Panc1 (cell line): Measurements from ENCODE around the gene PKP2. TPM values are rescaled to one million over a fixed set of nuclear protein-coding genes. Genes with fewer than 3 reads are reported as not detected.

Experiments
- ATAC-seq: fragments of 200-7000 bp; cut with Tn5 transposase; 2 replicates; pipeline ENCODE4 v1.9.1; 2020; ENCODE audit warnings: mild to moderate bottlenecking, moderate library complexity
- Bru-seq: library from RNA; stranded (reverse); fragments of 400-500 nt; gene quantifications from one replicate; lab custom pipeline; 2021; lab: Mats Ljungman, UMichigan
- BruChase-seq, 2 experiments: library from RNA; stranded (reverse); fragments of 400-500 nt; gene quantifications; one replicate each; lab custom pipeline; 2021; lab: Mats Ljungman, UMichigan
- BruUV-seq: library from RNA; stranded (reverse); fragments of 400-500 nt; replicated peaks from 2 replicates; lab custom pipeline; 2021; lab: Mats Ljungman, UMichigan
- CTCF ChIA-PET: fragments of 300-600 bp; sonication (Branson Sonifier 250); formaldehyde crosslinking; loops from one replicate; lab custom pipeline; 2022; ENCODE audit warnings: antibody characterized with exemption; lab: Charles Lee
- POLR2A ChIA-PET: fragments of 300-600 bp; sonication (Branson Sonifier 250); formaldehyde crosslinking; loops from one replicate; lab custom pipeline; 2022; ENCODE audit warnings: antibody characterized with exemption; lab: Charles Lee
- DNase-seq: peaks from one replicate; pipeline ENCODE4 v3.0.0-alpha.2; 2010; ENCODE audit warnings: low read depth, low spot score
- H3K27ac ChIP-seq: 2 replicates; pipeline ENCODE4 v1.5.1; 2011; ENCODE audit warnings: mild to moderate bottlenecking, low read length, inconsistent platforms
- H3K27me3 ChIP-seq: fragments of 200-500 bp; sonication (Bioruptor generic); 2 replicates; pipeline ENCODE4 v1.6.0; 2014; ENCODE audit warnings: low read length, inconsistent platforms; ENCODE audit not compliant: control insufficient read depth, insufficient read depth
- H3K36me3 ChIP-seq: fragments of 200-500 bp; sonication (Bioruptor generic); 2 replicates; pipeline ENCODE4 v1.5.1; 2014; ENCODE audit warnings: inconsistent platforms, mild to moderate bottlenecking, low read length, moderate library complexity; ENCODE audit not compliant: control insufficient read depth, insufficient read depth
- H3K4me1 ChIP-seq: 2 replicates; pipeline ENCODE4 v1.5.1; 2011; ENCODE audit warnings: inconsistent platforms, mild to moderate bottlenecking, low read length, moderate library complexity; ENCODE audit not compliant: control insufficient read depth, insufficient read depth
- H3K4me3 ChIP-seq, 2 experiments: 2 replicates each; pipeline ENCODE4 v1.5.1; 2011 to 2012; ENCODE audit warnings: low read depth in 2 of 2, low read length in 2 of 2, mild to moderate bottlenecking in 2 of 2, inconsistent platforms in 1 of 2, moderate library complexity in 1 of 2
- H3K9me3 ChIP-seq: fragments of 200-500 bp; sonication (Bioruptor generic); 2 replicates; pipeline ENCODE4 v1.5.1; 2014; ENCODE audit warnings: low read depth, mild to moderate bottlenecking, inconsistent platforms, low read length, moderate library complexity; ENCODE audit not compliant: control insufficient read depth, insufficient read depth
- POLR2AphosphoS5 ChIP-seq: IDR thresholded peaks from 2 replicates; pipeline ENCODE4 v1.6.1; 2012; ENCODE audit warnings: mild to moderate bottlenecking, low read depth, low read length, moderate library complexity
- SIN3A ChIP-seq: IDR thresholded peaks from 2 replicates; pipeline ENCODE4 v1.6.1; 2012; ENCODE audit warnings: low read depth, mild to moderate bottlenecking, low read length, moderate library complexity, borderline replicate concordance; ENCODE audit not compliant: insufficient read depth
- TCF7L2 ChIP-seq: IDR thresholded peaks from 2 replicates; pipeline ENCODE4 v1.6.1; 2011; ENCODE audit warnings: mild to moderate bottlenecking, low read depth, low read length, inconsistent platforms
- in situ Hi-C: cut with HindIII; loops from 2 replicates; pipeline ENCODE4 v1.10.0; 2016; ENCODE audit warnings: low sequenced_read_pairs, low pct_unique_long_range_greater_than_20kb
- intact Hi-C: fragments of 100-400 bp; cut with micrococcal nuclease; formaldehyde crosslinking; loops from one replicate; pipeline ENCODE4 v1.10.0; 2022; ENCODE audit not compliant: unreplicated experiment
- long read RNA-seq: library from polyadenylated mRNA; unstranded; transcript quantifications from one replicate; pipeline ENCODE4 v2.0.0, GENCODE V29; 2021; ENCODE audit not compliant: unreplicated experiment
- polyA plus RNA-seq: library from polyadenylated mRNA; unstranded; fragments of >200 nt; gene quantifications from one replicate; pipeline ENCODE4 v1.2.1, GENCODE V29; 2012; ENCODE audit warnings: missing spikeins; ENCODE audit not compliant: insufficient read length
- total RNA-seq: library from RNA; stranded (reverse); gene quantifications from one replicate; pipeline ENCODE4 v1.2.1, GENCODE V29; 2021; ENCODE audit not compliant: unreplicated experiment
- TF ChIP-seq, protein P1 (sequence below): fragments of 450-650 bp; IDR thresholded peaks from 2 replicates; pipeline ENCODE4 v1.5.1; 2017; ENCODE audit warnings: mild to moderate bottlenecking
- TF ChIP-seq, protein P2 (sequence below), 2 experiments: IDR thresholded peaks; 2 replicates each; pipeline ENCODE4 v1.6.1; 2011 to 2012; ENCODE audit warnings: low read depth in 2 of 2, control low read depth in 1 of 2, low read length in 1 of 2, mild to moderate bottlenecking in 1 of 2, moderate library complexity in 1 of 2; ENCODE audit not compliant: insufficient read depth in 1 of 2

Gene PKP2
- total RNA-seq (2.2 TPM), Bru-seq, nascent RNA (percentile 35 among the genes with signal in this experiment), BruChase-seq, experiment 1, labeled RNA remaining after a 2-hour chase (percentile 28 among the genes with signal in this experiment), BruChase-seq, experiment 2, labeled RNA remaining after a 6-hour chase (percentile 33 among the genes with signal in this experiment)
- polyA plus RNA-seq: 1.3 TPM
- long read RNA-seq, full-length matches to known transcripts: 6 of 8 reads
- long read RNA-seq, partial matches to known transcripts: 1 of 8 reads
- long read RNA-seq, other reads (novel, unspliced or antisense): 1 of 8 reads

DNA sequence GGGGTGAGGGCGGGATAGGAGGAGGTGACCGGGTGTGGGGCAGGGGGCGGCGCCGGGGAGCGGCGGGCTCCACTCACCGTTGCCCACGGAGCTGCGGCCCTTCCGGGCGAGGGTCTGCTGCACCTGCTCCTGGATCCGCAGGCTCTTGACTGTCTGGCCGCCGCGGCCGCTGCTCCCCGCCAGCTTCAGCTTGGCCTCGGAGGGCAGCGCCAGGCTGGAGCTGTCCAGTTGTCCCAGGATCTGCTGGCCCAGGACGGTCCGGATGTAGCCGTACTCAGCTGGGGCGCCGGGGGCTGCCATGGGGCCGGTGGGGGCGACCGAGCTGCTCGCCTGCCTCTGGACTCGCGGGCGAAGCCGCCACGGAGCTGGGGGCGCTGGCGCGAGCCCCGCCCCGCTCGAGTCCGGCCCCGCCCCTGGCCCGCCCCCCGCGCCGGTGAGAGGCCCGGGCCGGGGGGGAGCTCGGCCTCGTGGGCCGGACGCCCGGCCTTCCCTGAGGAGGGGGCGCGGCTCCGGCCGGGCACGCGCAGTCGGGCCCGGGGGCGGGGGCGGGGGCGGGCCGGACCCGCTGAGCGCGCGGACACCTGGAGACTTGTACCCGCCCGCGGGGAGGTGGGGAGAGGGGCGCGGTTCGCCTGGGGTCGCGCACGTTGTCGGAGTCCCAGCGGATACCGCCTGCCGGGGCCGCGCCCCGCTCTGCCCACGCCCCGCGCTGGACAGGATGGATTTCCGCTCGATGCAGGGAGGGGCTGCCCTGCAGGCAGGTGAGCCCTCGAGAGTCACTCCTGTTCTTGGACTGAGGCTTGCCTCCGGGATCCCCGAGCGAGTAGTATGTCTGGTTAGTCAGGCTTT is at the start of gene PKP2:
PKP2 (minus strand) TSS at position 346 of the 849 bp plus-strand sequence; CDS start at position 300, 46 bp downstream.
- Histone ChIP-seq H3K4me3 (peak within 1 kb of the TSS; percentile 38 to 65), H3K27me3 (peaks cover 45% of the 10 kb centered on the region), H3K36me3 (no peaks in the 10 kb centered on the region), H3K9me3 (no peaks in the 10 kb centered on the region), H3K4me1 (0 out of 2 replicates have a peak, but pooled peaks cover 7% of the 10 kb centered on the region), H3K27ac (no peak within 1 kb of the TSS)
- in situ Hi-C loops (no loop called here), intact Hi-C loops (no loop called here)
- no TSS peak for BruUV-seq
- ChIA-PET CTCF (no interaction called here), POLR2A (interaction anchor here (0.6 kb wide), 1 partner anchor 235 kb away, joined by 4 read pairs; no protein-coding TSS in a partner anchor)
- TF ChIP-seq, protein P1, sequence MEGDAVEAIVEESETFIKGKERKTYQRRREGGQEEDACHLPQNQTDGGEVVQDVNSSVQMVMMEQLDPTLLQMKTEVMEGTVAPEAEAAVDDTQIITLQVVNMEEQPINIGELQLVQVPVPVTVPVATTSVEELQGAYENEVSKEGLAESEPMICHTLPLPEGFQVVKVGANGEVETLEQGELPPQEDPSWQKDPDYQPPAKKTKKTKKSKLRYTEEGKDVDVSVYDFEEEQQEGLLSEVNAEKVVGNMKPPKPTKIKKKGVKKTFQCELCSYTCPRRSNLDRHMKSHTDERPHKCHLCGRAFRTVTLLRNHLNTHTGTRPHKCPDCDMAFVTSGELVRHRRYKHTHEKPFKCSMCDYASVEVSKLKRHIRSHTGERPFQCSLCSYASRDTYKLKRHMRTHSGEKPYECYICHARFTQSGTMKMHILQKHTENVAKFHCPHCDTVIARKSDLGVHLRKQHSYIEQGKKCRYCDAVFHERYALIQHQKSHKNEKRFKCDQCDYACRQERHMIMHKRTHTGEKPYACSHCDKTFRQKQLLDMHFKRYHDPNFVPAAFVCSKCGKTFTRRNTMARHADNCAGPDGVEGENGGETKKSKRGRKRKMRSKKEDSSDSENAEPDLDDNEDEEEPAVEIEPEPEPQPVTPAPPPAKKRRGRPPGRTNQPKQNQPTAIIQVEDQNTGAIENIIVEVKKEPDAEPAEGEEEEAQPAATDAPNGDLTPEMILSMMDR: no peak
- TF ChIP-seq, protein P2, sequence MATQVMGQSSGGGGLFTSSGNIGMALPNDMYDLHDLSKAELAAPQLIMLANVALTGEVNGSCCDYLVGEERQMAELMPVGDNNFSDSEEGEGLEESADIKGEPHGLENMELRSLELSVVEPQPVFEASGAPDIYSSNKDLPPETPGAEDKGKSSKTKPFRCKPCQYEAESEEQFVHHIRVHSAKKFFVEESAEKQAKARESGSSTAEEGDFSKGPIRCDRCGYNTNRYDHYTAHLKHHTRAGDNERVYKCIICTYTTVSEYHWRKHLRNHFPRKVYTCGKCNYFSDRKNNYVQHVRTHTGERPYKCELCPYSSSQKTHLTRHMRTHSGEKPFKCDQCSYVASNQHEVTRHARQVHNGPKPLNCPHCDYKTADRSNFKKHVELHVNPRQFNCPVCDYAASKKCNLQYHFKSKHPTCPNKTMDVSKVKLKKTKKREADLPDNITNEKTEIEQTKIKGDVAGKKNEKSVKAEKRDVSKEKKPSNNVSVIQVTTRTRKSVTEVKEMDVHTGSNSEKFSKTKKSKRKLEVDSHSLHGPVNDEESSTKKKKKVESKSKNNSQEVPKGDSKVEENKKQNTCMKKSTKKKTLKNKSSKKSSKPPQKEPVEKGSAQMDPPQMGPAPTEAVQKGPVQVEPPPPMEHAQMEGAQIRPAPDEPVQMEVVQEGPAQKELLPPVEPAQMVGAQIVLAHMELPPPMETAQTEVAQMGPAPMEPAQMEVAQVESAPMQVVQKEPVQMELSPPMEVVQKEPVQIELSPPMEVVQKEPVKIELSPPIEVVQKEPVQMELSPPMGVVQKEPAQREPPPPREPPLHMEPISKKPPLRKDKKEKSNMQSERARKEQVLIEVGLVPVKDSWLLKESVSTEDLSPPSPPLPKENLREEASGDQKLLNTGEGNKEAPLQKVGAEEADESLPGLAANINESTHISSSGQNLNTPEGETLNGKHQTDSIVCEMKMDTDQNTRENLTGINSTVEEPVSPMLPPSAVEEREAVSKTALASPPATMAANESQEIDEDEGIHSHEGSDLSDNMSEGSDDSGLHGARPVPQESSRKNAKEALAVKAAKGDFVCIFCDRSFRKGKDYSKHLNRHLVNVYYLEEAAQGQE (IDR thresholded peaks at IDR 0.05; ENCODE audit: insufficient read depth in 1 of 2, low read depth in 2 of 2, low read length in 1 of 2): peak in 1 of 2 experiments; percentile 60; a peak in 1 of 4 replicates
- DNase-seq: no peak
- peak; percentile 83 for ATAC-seq

DNA sequence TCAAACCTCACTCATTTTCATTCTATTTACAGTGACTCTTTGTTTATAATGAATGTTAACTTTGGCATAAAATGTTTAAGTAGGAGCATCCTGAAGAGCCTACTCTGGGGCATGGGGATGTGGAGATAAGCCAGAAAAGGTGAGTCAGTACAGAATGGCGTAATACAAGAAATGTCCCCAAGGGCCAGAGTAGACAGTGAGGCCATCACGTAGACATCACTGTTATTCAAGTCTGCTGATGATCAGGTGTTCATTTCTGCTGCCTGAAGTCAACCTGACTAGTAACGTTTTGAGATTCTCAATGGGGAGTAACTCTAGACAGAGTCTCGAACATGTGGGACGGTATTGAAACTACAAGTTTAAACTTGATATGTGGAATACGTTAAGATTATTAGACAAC is 47.6 kb upstream of the PKP2 start:
- intact Hi-C loops: no loop called here
- no TSS peak for BruUV-seq
- H3K27ac ChIP-seq: no peak overlapping the region
- no peak for ATAC-seq
- H3K36me3 ChIP-seq: no peaks in the 10 kb centered on the region
- DNase-seq: no peak
- no peaks in the 10 kb centered on the region for H3K4me1 ChIP-seq
- TF ChIP-seq TCF7L2: no peak
- TF ChIP-seq, protein P2 (IDR thresholded peaks at IDR 0.05; ENCODE audit: insufficient read depth in 1 of 2, low read depth in 2 of 2, low read length in 1 of 2): no peak
- TF ChIP-seq POLR2AphosphoS5: no peak
- TF ChIP-seq, protein P1: no peak
- no peak for TF ChIP-seq SIN3A
- in situ Hi-C loops: no loop called here
- H3K9me3 ChIP-seq: no peaks in the 10 kb centered on the region
- ChIA-PET CTCF (no interaction called here), POLR2A (no interaction called here)
- H3K27me3 ChIP-seq: no peaks in the 10 kb centered on the region
- no peak overlapping the region for H3K4me3 ChIP-seq
